Fibroblast of the aortic adventitia (primary cell): ENCODE data around the gene SNTA1. TPM values are rescaled to one million over a fixed set of nuclear protein-coding genes. Genes with fewer than 3 reads are reported as not detected.
A peak's percentile ranks its signal among the peaks of the same experiment; 100 is the strongest.

Source experiments
- DNase-seq: peaks from one replicate; pipeline ENCODE4 v3.0.0-alpha.2; 2010; ENCODE audit warnings: low read depth
- H3K4me3 ChIP-seq: 2 replicates; pipeline ENCODE4 v1.5.1; 2011; ENCODE audit warnings: low read depth, mild to moderate bottlenecking, control low read depth, low read length, moderate library complexity
- total RNA-seq: library from RNA; depleted of rRNA; stranded (reverse); fragments of >200 nt; gene quantifications from 2 replicates; pipeline ENCODE4 v1.2.3, GENCODE V29; 2012; ENCODE audit warnings: low replicate concordance
- TF ChIP-seq, protein P1 (sequence below): IDR thresholded peaks from 2 replicates; pipeline ENCODE4 v1.5.1; 2011; ENCODE audit warnings: mild to moderate bottlenecking, low read length, control low read depth, inconsistent platforms; ENCODE audit not compliant: insufficient read depth

The SNTA1 gene
- total RNA-seq, 1 donor = 25.7 TPM

DNA sequence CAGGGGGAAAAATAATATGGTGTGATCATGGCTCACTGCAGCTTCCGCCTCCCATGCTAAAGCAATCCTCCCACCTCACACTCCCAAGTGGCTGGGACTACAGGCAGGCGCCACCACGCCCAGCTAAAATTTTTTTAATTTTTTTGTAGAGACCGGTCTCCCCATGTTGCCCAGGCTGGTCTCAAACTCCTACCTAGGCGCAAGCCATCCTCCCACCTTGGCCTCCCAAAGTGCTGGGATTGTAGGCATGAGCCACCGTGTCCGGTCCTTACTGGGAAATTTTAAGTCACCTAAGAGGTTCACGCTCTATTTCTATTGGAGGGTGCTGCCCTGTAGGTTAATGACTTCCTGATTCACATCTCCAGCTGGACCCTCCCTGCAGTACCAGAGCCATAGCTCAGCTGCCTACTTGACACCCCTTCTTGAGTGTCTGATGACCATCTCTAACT, 41.6 kb downstream of the SNTA1 start:
- H3K4me3 ChIP-seq = peak overlapping the region; percentile 97
- TF ChIP-seq, protein P1, sequence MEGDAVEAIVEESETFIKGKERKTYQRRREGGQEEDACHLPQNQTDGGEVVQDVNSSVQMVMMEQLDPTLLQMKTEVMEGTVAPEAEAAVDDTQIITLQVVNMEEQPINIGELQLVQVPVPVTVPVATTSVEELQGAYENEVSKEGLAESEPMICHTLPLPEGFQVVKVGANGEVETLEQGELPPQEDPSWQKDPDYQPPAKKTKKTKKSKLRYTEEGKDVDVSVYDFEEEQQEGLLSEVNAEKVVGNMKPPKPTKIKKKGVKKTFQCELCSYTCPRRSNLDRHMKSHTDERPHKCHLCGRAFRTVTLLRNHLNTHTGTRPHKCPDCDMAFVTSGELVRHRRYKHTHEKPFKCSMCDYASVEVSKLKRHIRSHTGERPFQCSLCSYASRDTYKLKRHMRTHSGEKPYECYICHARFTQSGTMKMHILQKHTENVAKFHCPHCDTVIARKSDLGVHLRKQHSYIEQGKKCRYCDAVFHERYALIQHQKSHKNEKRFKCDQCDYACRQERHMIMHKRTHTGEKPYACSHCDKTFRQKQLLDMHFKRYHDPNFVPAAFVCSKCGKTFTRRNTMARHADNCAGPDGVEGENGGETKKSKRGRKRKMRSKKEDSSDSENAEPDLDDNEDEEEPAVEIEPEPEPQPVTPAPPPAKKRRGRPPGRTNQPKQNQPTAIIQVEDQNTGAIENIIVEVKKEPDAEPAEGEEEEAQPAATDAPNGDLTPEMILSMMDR = no peak
- peak; percentile 34 for DNase-seq

DNA sequence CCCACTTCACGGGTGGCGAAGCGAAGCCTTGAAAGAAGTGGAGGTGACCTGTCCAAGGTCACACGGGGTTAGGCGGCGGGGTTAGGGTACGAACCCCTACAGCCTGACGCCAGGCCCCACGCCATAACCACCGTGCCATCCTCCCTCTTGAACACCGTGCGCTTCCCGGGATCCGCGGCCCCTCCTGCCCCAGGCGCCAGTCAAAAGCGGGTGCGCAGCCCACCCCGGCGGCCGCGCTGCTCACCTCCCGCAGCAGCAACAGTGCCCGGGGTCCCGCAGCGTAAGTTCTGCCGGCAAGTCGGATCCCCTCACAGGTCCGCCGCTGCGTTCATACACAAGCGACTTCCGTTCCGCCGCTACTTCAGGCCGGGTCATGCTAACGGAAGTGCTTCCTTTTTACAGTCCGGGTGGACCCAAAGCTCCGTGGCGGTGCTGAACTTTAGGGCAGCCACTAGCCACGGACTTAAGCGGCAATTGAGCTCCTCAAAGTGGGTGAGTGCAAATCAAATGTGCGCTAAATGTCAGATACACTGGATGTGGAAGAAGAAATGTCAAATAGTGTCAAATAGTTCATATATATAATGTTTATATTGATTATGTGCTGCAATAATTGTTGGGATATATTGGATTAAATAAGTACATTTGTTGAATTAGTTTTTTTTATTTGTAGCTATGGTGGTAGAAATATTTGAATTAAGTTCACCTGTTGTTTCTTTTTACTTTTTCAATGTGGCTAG, 42.2 kb downstream of the SNTA1 start, which contains the start of gene CDK5RAP1:
CDK5RAP1 (minus strand) TSS at position 336 of the 737 bp plus-strand sequence. CDS start 4,455 bp downstream, outside the sequence.
- peak; percentile 94 for DNase-seq
- TF ChIP-seq, protein P1 = no peak
- H3K4me3 ChIP-seq = peak within 1 kb of the TSS; percentile 97

DNA sequence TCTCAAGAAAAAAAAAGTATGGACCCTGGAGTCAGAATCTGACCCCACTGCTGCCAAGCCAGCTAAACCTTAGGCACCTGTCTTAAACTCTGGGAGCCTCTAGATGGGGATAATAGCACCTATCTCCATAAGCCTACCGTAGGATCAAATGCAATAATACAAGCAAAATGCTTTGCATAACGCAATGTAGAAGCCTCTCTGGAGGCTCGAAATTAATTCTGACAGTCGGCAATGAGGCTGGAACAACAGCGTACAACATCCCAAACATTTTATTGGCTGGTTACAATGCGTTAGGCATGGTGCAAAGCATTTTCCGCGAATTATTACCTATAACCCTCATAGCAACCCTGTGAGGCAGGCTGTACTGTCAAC, 42.8 kb downstream of the SNTA1 start:
- TF ChIP-seq, protein P1 = peak; percentile 28
- peak overlapping the region; percentile 97 for H3K4me3 ChIP-seq
- peak; percentile 26 for DNase-seq

DNA sequence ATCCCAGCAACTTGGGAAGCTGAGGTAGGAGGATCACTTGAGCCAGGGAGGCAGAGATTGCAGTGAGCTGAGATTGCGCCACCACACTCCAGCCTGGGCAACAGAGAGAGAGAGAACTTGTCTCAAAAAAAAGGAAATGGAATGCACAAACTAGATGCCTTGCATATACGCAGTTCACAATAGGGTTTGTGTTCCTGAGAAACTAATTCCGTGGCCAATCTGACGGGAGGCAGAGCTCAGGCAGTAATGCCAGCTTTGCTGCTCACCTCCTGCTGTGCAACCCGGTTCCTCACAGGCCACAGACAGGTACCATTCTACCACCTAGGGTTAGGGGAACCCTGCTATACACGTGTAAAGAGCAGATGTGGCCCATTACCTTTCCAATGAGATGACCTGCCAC, 43.6 kb downstream of the SNTA1 start:
- TF ChIP-seq, protein P1 = no peak
- peak; percentile 19 for DNase-seq
- H3K4me3 ChIP-seq = peak overlapping the region; percentile 97

DNA sequence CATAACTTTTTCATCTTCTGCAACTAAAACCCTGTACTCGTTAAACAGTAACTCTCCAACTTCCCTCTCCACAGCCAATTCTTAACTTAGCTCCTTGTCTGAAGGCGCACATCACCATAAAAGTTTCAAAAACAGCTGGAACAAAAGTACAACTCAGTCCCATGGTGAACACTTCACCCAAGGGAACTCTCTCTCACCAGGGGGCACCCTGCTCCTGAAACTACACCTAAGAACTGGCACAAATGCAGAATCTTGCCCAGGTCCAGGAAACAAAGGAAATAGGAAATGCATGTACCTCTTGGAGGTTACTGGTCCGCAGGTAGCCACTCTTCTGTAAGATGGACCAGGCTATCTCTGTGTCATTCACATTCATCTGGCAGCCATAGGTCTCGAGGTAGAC, 48.8 kb downstream of the SNTA1 start:
- no peak overlapping the region for H3K4me3 ChIP-seq
- TF ChIP-seq, protein P1 = no peak
- DNase-seq = peak; percentile 16

DNA sequence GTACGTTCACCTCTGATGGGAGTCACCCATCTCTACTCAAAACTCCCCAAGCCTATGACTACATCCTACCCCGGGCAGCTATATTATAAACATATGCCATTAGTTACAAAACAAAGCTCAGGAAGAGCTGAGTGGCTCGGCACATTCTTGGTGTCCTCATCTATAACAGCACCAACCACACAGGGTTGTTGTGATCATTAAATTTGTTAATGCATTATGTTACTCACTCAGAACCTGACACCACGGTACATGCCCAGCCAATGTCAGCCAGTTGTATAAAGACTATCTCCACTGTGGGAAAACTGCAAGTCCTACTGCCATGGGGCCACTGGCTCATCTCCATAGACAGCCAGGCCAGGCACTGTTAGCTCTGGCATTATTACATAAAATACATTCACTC, 50.0 kb downstream of the SNTA1 start:
- TF ChIP-seq, protein P1 = no peak
- no peak overlapping the region for H3K4me3 ChIP-seq
- no peak for DNase-seq
